22Rv1 (cell line): ENCODE measurements around the gene EDEM1.

Experiments used
- H3K27ac ChIP-seq: fragments of 450-650 bp; 2 replicates; pipeline ENCODE4 v1.5.1; 2017
- CTCF ChIP-seq: fragments of 450-650 bp; IDR thresholded peaks from 2 replicates; pipeline ENCODE4 v1.5.1; 2017; ENCODE audit warnings: mild to moderate bottlenecking
- ZFX ChIP-seq: fragments of 450-650 bp; IDR thresholded peaks from 2 replicates; pipeline ENCODE4 v1.6.1; 2017; ENCODE audit warnings: antibody characterized with exemption, borderline replicate concordance

The EDEM1 gene

GRCh38 chr3:5226783-5227182 is 39.3 kb downstream of the EDEM1 start:
- no peak overlapping the region for H3K27ac ChIP-seq
- TF ChIP-seq ZFX (no peak), CTCF (peak; percentile 61)

GRCh38 chr3:5227812-5228211 is 40.3 kb downstream of the EDEM1 start:
- TF ChIP-seq ZFX (no peak), CTCF (no peak)
- H3K27ac ChIP-seq: no peak overlapping the region

- no peak overlapping the region for H3K27ac ChIP-seq
- TF ChIP-seq CTCF: no peak
- TF ChIP-seq ZFX: no peak
Measured at GRCh38 chr3:5229414-5229813, 41.9 kb downstream of the EDEM1 start.

GRCh38 chr3:5231074-5231473 is 43.6 kb downstream of the EDEM1 start:
- H3K27ac ChIP-seq: no peak overlapping the region
- no peak for TF ChIP-seq CTCF
- TF ChIP-seq ZFX: no peak

GRCh38 chr3:5231487-5231886 is 44.0 kb downstream of the EDEM1 start:
- no peak overlapping the region for H3K27ac ChIP-seq
- TF ChIP-seq ZFX (no peak), CTCF (no peak)

GRCh38 chr3:5232570-5232969 is 45.1 kb downstream of the EDEM1 start:
- TF ChIP-seq ZFX (no peak), CTCF (peak; percentile 27; the same call in 1 of the 2 replicates)

GRCh38 chr3:5233026-5233425 is 45.5 kb downstream of the EDEM1 start:
- no peak for TF ChIP-seq CTCF
- no peak for TF ChIP-seq ZFX
- H3K27ac ChIP-seq: no peak overlapping the region

More at GRCh38 chr3:5232570-5232969, 45.1 kb downstream of the EDEM1 start:
- H3K27ac ChIP-seq: no peak overlapping the region
